Mucosa of descending colon (tissue), 3 donors: ENCODE measurements around the gene ABR. TPM values are rescaled to one million over a fixed set of nuclear protein-coding genes. Genes with fewer than 3 reads are reported as not detected.

Experiments used
- ATAC-seq: fragments of 200-7000 bp; cut with Tn5 transposase; one replicate; pipeline ENCODE4 v1.9.1; 2020; ENCODE audit warnings: mild to moderate bottlenecking, moderate library complexity
- DNase-seq, 3 donors: peaks; one replicate each; pipeline ENCODE4 v3.0.0-alpha.2; 2020
- H3K36me3 ChIP-seq: fragments of 200-600 bp; one replicate; pipeline ENCODE4 v1.8.0; 2021; ENCODE audit warnings: low read depth, mild to moderate bottlenecking
- H3K4me1 ChIP-seq: fragments of 200-600 bp; one replicate; pipeline ENCODE4 v1.8.0; 2021; ENCODE audit warnings: low read depth, mild to moderate bottlenecking
- H3K4me3 ChIP-seq: fragments of 200-600 bp; one replicate; pipeline ENCODE4 v1.8.0; 2021; ENCODE audit warnings: mild to moderate bottlenecking
- H3K9me3 ChIP-seq: fragments of 200-600 bp; one replicate; pipeline ENCODE4 v1.8.0; 2021; ENCODE audit warnings: mild to moderate bottlenecking
- intact Hi-C, 2 donors: fragments of 100-400 bp; cut with DNase I in 1 of 2; cut with micrococcal nuclease in 1 of 2; formaldehyde crosslinking; loops; one replicate each; pipeline versions ENCODE4 v1.11.0 to v1.11.1; 2022; cut with DNase I, micrococcal nuclease
- total RNA-seq, 3 donors: library from RNA; stranded (reverse); fragmentation: NEBNext Ultra II Directional in 2 of 3; extraction: Animal tissue kit (Norgen Biotek cat#: 25700) in 2 of 3; gene quantifications; one replicate each; pipeline versions ENCODE4 v1.2.1 to v1.2.4, GENCODE V29; 2021 to 2023
- TF ChIP-seq, protein P1 (sequence below): fragments of 200-600 bp; IDR thresholded peaks from one replicate; pipeline ENCODE4 v1.8.0; 2022; ENCODE audit warnings: antibody characterized with exemption, mild to moderate bottlenecking
- donor health status: DM: no; HTN: no; CAD: no; lungs with moderate emphysema.
- donor health status: DM: no; HTN: no; CAD: no.
- donor health status: DM: no; HTN: yes; CAD: no.

The ABR gene
- total RNA-seq, 3 donors from 2014 or later: 257 to 470 (median 292) TPM

DNA sequence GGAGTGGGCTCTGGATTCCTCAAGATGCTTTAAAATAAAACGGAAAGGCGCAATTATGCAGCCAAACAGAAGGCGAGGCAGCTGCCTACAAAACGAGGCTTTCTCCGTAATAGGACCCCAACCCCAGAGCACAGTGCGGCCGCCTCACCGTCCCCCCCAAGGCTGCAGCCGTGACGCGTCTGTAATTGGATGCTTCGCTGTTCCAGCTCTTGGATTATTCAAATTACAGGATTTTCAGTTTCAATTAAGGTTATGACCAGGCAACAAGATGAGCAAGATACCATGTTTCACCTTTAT is 37.3 kb upstream of the ABR start:
- H3K4me1 ChIP-seq: peaks cover 16% of the 10 kb centered on the region
- TF ChIP-seq, protein P1, sequence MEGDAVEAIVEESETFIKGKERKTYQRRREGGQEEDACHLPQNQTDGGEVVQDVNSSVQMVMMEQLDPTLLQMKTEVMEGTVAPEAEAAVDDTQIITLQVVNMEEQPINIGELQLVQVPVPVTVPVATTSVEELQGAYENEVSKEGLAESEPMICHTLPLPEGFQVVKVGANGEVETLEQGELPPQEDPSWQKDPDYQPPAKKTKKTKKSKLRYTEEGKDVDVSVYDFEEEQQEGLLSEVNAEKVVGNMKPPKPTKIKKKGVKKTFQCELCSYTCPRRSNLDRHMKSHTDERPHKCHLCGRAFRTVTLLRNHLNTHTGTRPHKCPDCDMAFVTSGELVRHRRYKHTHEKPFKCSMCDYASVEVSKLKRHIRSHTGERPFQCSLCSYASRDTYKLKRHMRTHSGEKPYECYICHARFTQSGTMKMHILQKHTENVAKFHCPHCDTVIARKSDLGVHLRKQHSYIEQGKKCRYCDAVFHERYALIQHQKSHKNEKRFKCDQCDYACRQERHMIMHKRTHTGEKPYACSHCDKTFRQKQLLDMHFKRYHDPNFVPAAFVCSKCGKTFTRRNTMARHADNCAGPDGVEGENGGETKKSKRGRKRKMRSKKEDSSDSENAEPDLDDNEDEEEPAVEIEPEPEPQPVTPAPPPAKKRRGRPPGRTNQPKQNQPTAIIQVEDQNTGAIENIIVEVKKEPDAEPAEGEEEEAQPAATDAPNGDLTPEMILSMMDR: no peak
- no peak for ATAC-seq
- intact Hi-C loops: no loop called here
- no peaks in the 10 kb centered on the region for H3K9me3 ChIP-seq
- no peak for DNase-seq
- H3K4me3 ChIP-seq: no peak overlapping the region
- no peaks in the 10 kb centered on the region for H3K36me3 ChIP-seq

DNA sequence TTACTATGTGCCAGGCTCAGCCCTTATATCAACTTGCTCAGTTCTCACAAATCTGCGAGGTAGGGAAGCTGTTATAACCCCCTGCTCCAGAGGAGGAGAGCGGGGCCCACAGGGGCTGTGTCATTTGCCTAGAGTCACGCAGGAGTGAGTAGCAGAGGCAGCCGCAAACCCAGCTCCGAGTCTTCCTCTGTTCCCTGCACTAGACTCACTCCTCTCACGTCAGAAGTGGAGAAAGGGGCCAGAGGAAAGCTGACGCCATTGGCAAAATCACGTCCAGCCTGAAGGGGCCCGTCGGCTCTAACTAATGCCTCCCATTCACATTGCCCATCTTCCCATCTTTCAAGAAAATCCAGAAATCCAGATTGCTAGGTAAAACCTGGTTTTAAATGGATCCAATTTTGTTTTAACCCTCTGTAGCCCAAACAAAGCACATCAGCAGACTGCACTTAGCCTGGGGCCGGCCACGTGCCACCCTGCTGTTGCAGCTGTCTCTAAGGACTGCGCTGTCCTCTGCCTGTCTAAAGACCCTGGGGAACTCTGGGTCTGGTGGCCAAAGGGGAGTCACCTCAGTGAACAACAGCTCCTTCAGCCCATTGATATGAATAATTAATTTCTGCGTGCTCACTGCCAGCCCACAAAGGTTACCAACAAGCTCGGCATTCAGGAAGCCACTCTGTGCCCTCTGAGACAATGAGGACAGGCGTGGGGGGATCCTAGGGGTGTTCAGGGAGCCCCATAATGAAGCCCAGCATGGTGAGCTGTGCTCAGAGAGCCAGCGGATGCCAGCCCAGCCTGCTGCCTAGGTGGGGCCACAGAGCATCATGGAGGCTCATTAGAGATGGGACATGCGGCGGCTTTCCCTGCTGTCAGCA is 36.7 kb upstream of the ABR start:
- Histone ChIP-seq H3K4me1 (peaks cover 16% of the 10 kb centered on the region), H3K4me3 (no peak overlapping the region), H3K36me3 (no peaks in the 10 kb centered on the region), H3K9me3 (no peaks in the 10 kb centered on the region)
- DNase-seq (peak in 1 of 3 donors; percentile 55), ATAC-seq (no peak)
- intact Hi-C loops: no loop called here
- TF ChIP-seq, protein P1: no peak

GRCh38 chr17:1212946-1213345 is 33.2 kb upstream of the ABR start:
- no peak for ATAC-seq
- intact Hi-C loops: no loop called here
- no peaks in the 10 kb centered on the region for H3K9me3 ChIP-seq
- TF ChIP-seq, protein P1: no peak
- H3K4me1 ChIP-seq: peaks cover 36% of the 10 kb centered on the region
- H3K36me3 ChIP-seq: no peaks in the 10 kb centered on the region
- no peak overlapping the region for H3K4me3 ChIP-seq
- DNase-seq: no peak

DNA sequence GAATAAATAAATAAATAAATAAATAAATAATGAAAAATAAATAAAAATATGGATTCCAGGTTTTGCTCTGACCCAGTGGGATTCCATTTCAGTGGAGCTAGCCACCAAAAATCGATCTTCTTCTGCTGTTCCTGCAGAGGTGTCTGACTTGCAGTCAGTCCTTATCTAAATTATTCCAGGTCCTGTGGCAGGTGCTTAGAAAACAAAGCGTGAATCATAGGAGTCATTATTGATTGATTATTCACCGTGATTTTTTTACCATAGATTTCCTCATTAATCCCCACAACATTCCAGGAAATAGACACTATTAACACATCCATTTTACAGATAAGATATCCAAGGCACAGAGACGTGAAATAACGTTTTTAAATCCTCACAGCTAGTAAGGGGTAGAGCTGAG is 31.5 kb upstream of the ABR start:
- H3K4me1 ChIP-seq: peaks cover 36% of the 10 kb centered on the region
- ATAC-seq: no peak
- H3K9me3 ChIP-seq: no peaks in the 10 kb centered on the region

GRCh38 chr17:1208966-1209365 is 29.2 kb upstream of the ABR start:
- no peak overlapping the region for H3K4me3 ChIP-seq
- TF ChIP-seq, protein P1: no peak
- no peak for DNase-seq
- H3K9me3 ChIP-seq: no peaks in the 10 kb centered on the region
- intact Hi-C loops: no loop called here
- peak; percentile 58 for ATAC-seq
- peaks cover 33% of the 10 kb centered on the region for H3K4me1 ChIP-seq
- H3K36me3 ChIP-seq: no peaks in the 10 kb centered on the region

More for the DNA sequence above, 31.5 kb upstream of the ABR start:
- H3K36me3 ChIP-seq: no peaks in the 10 kb centered on the region
- TF ChIP-seq, protein P1: no peak
- no peak overlapping the region for H3K4me3 ChIP-seq
- intact Hi-C loops: no loop called here
- no peak for DNase-seq
